NCI-H2227 treated with DMSO at 0.1 percent for 48 hours (cell line): ENCODE results near the gene SIX2.
A peak's percentile ranks its signal among the peaks of the same experiment; 100 is the strongest.
"Not testable (repeated sequence)": the region's sequence is repeated elsewhere in the genome, so short reads cannot be mapped to it uniquely, and the experiment has no call there.

ENCODE experiments used
- DNase-seq: peaks from one replicate; lab custom pipeline; 2025; lab: John Stamatoyannopoulos, UW

SIX2 gene

DNA sequence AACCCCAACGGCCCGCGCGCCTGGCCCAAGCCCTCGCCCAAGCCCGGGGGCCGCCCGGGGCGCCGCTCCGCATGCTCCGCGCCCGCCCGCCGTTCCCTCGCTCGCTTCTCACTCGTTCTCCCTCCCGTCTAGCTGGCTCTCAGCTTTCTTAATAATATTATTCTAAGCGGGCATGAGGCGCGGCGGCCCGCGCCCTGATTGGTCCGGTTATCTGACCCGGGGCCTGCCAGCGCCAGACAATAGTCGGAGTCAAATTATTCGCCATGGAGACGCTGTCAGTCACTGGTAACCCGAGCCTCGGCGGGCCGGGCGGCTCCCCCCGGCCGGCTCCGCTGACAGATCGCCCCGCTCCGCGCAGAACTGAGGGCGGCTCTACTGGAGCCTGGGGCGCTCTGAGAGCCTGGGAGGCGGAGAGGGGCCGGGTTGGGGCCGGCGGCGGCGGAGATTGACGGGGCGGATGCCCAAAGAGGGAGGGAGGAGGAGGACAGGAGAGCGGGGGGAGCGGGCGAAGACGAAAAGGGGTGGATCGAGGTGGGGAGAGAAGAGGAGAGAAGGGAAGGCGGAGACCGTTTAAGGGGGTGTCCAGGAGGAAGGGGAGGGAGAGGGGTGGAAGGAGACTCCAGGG, at the start of gene SIX2:
Gene SIX2 (minus strand): TSS at position 150 of the 625 bp plus-strand sequence. CDS start 342 bp downstream, outside the sequence.
- DNase-seq, result peak; percentile 97

DNA sequence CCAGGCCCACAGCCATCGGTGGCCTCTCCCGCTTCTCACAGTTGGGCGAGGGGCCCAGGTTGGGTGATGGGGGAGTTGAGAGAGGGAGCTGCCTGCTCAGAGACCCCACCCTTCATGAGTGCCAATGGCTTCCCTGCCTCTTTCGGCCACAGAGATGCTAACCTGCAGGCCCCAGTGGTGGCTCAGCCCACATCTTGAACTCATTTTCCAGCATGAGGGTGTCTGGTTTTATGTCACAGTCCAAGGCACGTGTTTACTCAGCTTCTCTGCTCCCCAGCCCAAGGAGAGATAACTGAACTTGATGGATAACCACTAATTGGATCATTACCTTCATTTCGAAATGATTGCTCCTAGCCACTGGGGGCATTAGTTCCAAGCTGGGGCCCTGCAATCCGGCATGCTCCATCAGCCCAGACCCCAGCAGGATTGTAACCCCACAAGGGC, 45.9 kb upstream of the SIX2 start:
- no peak for DNase-seq

DNA sequence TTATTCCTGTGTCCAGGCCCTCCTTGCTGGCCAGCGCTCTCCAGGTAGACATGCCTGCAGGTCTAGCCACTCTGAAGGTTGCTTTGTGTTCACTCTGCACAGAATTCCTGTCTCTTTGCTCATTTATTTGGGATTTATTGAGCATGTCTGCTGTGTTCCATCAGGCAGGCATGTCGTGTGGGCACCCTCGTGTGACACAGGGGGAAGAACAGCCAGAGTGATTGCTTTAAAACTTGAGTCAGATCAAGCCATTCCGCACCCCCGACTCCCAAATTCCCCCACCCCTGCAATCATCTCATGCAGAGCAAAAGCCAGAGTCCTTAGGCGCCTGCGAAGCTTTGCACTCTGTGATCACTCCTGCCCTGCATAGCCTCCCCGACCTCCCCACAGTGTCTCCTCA, 44.7 kb upstream of the SIX2 start:
- no peak for DNase-seq

DNA sequence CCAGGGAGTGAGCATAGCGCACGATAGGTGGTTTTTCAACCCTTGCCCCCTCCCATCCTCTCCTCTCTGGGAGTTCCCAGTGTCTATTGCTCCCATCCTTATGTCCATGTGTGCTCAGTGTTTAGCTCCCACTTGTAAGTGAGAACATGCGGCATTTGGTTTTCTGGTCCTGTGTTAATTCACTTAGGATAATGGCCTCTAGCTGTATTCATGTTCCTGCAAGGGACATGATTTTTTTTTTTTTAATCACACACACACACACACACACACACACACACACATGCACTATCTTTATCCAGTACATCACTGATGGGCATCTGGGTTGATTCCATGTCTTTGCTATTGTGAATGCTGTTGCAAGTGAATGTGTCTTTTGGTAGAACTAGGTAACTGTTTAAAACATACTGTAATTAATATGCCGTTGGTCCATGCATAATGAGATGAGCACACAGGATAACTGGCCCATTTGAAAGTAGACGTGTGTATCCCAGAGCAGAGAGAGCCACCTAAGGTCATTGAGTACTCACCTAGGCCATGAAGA, 43.2 kb upstream of the SIX2 start:
- DNase-seq, result no peak

DNA sequence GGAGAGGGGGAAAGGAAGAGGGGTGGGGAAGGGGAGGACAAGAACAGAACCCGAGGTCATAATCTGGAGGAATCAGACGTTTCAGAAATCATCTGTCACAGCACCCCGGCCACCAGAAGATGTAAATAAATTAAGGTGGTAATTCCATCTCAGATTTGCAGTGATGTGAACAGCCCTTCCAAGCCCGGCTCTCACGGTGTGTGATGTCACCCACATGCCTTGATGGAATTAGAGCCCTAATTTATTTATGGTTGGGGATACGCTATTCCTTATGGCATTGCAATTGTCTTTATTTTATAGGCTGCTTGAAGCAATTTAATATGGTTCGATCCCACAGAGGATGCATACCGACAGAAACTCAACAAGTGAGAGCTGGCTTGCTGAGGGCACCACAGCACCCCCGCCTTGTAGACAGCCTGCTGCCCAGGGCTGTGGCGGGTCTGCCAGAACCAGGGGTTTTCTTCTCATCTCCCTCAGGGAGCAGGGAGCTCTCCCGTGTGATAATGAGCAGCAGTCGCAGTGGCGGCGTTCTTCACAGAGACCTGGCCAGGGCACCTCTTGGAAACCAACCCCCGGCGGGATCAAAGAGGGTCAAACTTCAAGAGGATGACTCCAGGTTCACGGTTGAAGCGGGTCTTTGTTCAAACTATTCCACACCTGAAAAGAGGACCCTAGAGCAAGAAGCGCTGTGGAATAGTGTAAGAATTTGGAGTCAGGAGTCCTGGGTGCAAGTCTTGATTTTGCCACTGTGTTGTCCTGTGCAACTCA, 40.5 kb upstream of the SIX2 start:
- DNase-seq, result no peak

DNA sequence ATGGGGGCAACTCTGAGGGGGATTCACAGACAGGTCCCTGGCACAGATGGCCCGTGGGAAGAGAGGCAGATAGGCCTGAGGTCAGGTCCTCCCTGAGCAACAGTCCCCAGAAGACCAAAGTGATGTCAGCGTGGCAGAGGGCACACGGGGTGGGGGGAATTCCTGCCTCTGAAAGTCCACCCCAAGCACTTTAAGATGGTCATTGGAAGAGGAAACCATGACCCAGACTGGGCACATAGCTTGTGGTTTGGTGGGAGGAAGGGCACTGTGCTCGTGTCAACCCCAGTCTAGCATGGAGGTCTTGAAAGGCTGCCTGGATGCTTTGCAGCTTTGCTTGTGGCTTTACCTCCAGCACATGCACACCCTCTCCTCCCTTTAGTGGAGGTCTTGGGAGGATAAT, 38.0 kb upstream of the SIX2 start:
- DNase-seq, result no peak

DNA sequence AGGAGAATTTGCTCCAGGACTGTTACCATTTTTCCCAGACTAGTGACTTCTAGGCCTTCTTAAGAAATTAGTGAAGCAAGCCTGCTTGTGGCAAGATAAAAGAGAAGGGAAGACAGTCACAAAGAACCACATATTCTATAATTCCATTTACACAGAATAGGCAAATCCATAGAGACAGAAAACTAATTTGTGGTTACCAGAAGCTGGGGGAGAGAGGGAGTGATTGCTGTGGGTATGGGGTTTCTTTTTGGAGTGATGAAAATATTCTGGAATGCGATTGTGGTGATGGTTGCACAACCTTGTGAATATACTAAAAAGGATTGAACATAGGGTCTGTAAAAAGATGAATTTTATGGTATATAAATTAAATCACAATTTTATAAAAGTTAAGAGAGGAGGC, 37.5 kb upstream of the SIX2 start:
- DNase-seq, result no peak

DNA sequence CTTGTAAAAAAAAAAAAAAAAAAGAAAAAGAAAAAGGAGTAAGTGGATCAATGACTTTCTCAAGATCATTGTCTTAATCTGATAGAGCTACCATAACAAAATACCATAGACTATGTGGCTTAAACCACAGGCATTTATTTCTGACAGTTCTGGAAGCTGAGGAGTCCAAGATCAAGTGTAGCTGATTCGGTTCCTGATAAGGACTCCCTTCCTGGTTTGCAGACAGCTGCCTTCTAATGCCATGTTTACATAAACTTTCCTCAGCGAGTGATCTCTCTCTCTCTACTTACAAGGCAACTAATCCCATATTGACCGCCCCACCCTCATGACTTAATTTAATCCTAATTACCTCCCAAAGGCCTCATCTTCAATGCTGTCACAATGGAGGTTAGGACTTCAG, 36.5 kb upstream of the SIX2 start:
- no peak for DNase-seq

DNA sequence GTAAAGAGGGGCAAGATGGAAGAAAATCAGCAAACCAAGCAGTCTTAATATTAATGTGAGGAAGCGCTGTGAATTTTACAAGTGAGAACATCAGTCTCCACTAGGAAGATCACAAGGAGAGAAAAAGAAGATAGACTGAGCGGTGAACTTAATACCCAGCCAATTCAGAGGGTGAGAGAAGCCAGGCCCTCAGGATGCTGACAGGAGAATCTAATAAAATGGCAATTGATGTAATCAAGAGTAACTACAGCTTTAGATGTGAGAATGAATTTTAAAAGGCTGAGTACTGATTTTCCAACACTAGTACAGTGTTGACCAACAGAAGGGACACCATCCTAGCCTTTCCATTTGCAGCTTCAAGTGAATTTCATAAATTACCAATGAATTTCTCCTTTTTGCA, 35.7 kb upstream of the SIX2 start:
- DNase-seq, result no peak

DNA sequence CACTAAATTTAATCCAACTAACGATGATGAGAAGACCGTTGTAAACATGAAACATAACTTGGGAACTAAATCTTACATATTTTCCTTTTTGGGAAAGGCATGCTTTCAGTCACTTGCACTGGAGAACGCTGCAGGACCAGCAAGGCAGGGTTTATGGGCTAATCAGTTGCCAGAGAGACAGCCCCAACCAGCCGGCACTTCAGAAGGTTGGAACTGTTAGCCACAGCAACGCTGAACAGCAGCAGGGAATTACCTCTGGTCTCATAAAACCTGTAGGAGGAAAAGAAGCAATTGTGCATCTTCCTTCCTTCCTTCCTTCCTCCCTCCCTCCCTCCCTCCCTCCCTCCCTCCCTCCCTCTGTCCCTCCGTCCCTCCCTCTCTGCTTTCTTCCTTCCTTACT, 33.9 kb upstream of the SIX2 start:
- DNase-seq, result peak; percentile 0

DNA sequence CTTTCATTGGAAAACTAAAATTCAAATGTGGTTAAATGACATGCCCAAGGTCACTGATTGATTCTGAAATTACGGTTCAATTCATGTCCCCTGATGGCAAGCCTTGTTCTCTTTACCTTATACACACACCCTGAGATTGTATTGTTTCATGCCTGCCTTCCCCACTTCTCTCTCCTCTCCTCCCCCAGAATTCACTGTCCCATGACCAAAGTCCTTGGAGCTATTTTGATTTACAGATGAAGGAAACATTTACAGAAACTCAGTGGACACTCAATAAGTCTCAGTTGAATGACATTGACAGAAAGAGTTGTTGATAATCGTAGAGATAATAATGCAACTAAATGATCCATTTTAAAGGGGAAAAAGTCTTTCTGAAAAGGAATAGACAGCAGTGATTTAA, 33.1 kb upstream of the SIX2 start:
- no peak for DNase-seq

DNA sequence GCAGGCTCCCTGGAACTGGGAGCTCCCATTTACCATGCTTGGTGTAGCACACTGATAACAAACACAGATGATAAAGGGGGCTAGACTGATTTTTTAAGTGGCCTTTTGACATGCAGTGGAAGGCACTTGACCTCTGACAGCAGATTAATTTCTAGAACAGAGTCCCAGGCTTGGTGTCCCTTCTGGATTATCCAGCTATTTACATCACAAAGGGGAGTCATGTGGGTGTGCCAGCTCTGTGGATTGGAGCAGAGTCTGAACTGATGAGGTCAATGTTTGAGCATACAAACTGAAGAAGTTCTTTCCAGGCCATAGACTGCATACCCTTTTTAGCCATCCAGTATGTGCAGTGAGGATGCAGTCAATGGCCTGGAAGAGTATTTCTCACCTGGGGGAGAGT, 31.5 kb upstream of the SIX2 start:
- DNase-seq, result no peak

DNA sequence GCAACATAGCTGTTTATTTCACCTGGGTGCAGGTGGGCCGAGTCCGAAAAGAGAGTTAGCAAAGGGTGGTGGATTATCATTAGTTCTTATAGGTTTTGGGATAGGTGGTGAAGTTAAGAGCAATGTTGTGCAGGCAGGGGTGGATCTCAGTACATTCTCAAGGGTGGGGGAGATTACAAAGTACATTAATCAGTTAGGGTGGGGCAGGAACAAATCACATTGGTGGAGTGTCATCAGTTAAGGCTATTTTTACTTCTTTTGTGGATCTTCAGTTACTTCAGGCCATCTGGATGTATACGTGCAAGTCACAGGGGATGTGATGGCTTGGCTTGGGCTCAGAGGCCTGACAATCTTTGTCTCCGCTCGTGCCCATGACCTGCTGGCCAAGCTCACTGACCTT, 30.6 kb upstream of the SIX2 start:
- not testable (repeated sequence) for DNase-seq

DNA sequence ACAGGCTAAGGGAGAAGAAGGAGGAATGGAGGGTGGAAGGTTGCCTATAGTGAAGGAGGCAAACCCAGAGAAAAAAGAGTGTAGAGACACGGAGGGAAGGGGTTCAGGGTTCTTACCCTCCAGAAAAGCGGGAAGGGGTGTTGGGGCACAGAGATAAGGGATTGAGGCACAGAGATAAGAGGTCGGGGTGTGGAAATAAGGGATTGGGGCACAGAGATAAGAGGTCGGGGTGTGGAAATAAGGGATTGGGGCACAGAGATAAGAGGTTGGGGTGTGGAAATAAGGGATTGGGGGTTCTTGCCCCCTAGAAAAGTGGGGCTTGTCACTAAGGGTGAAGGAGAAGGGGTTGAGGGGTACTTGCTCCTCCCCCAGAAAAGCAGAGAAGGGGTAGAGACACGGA, 29.6 kb upstream of the SIX2 start:
- not testable (repeated sequence) for DNase-seq

DNA sequence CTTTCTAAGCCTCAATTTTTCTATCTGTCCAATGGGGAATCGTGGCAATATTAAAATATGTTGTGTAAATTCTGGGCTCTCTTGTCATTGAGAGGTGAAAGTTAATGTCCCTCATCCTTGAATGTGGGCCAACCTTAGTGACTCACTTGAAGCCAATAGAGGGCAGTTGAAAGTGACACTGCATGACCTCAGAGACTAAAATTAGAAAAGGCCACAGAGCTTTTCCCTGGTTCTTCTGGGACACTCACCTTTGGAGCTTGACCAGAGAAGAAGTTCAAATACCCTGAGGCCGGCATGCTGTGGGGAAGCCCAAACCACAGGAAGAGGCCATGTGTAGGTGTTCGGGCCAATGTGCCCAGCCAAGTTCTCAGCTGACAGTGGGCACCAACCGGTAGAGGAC, 24.1 kb upstream of the SIX2 start:
- no peak for DNase-seq

DNA sequence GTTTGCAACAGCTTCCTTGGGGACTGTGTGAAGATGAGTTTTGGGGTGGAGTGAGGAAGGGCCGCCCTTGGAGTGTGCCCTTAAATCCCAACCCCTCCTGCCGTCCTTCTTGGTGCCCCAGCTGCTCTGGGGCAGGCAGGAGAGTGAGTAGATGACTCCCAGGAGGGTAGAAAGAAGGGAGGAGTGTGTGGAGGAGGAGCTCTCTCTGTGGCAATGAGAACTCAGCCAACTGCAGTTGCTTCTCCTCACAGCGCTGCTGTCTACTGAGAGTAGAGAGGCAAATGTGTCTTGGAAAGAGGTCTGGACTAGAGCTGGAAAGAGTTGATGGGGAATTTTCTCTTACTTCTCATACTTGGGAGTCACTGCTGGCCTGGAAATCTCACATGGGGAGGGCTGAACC, 21.8 kb upstream of the SIX2 start:
- no peak for DNase-seq

DNA sequence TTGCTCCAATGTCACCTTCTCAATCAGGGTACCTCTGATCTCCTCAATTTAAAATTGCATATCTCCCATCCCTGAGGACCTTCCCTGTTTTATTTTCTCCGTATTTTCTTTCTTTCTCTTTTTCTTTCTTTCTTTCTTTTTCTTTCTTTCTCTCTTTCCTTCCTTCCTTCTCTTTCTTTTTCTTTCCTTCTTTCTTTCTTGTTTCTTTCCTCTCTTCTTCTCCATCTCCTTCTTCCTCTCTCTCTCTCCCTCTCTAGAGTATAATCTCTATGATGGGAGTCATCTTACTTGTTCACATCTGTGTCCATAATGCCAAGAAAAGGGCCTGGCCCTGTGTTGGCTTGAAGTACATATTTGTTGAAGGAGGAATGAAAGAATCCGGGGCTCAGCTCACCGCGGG, 21.3 kb upstream of the SIX2 start:
- no peak for DNase-seq

DNA sequence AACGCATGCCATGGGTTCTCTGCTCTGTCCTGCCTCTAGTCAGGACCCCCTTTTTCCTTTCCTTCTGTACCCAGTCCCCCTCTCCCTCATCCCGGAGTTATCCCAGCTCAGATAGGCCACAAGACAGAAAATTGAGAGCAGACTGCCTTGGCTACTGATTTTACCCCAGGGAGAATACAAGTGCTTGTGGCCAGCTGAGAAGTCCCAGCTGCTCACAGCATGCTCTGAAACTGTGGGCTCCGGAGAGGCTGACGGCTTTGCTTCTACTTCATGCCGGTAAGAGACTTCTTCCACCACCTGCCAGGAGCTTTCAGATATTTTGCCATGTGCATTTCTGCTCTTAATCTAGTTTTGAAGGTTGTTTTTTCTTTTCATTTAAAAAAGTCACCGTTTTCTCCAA, 20.0 kb upstream of the SIX2 start:
- DNase-seq, result no peak

DNA sequence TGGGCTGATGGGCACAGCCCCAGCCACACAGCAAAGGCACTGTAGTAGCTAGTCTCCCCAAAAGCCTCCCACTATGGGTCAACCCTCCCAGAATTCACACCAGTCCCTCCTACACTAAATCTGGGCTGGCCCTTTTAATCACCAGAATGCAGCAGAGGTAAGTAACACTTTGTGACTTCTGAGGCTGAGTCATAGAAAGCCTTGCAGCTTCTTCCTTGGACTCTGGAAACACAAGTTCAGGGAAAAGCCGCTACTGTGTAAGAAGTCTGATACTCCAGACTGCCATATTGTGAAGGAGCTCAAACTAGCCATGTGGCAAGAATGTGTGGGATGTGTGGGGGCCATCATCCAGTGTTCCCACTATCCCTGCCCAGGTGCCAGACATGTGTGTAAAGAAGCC, 19.0 kb upstream of the SIX2 start:
- DNase-seq, result no peak

DNA sequence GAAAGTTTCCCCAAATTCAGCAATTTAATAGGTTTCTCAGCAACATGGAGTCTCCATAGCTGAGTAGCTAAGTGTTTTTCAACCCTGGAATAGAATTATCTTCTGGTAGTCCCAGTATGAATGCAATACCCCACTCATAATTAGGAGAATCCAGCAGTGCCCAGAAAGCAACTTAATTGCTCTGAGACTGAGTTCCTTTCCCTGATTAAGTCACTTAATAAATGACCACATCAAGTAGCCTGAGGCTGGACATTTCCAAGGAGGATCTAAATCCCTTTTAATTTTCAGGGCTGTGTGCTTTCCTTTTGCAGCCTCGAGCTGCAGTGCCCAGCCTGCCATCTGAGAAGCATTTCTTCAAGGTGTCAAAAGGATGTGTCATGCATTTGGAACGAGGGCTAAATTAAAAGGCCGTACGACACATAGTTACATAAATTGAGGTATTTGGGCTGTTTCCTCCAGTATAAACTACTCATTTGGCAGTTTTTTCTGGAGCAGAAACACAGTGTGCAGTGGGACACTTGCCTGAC, 17.7 kb upstream of the SIX2 start:
- no peak for DNase-seq

DNA sequence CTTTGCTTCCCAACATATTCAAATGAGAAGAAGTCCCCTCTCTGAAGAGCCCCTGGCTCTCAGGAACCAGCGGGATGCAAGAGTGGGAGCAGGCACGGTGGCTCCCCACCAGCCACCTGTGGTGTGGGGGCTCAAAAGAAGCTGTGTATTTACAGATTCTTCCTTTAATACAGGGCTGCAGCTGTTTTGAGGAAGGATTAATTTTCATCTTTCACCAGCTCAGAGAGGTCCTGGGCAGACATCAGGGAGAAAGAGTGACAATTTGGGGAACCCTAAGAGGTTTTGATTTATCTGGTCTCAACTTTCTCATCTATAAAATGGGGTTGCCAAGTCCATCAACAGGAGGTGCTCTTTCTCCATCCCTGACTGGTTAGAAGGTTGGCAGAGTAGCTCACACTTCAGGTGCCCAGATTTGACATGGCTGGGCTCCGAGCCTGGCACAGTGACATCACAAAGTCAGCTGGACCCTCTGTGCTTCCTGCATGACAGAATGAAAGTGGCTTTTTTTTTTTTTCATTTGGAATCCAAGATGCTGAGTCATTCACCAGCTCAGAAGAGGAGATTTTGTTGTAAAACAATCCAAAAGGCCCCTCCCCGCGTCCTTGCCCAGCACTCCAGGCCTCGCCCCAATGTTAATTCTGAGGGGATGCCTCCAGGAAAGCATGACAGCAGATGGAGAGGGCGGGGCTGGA, 15.5 kb upstream of the SIX2 start:
- no peak for DNase-seq

DNA sequence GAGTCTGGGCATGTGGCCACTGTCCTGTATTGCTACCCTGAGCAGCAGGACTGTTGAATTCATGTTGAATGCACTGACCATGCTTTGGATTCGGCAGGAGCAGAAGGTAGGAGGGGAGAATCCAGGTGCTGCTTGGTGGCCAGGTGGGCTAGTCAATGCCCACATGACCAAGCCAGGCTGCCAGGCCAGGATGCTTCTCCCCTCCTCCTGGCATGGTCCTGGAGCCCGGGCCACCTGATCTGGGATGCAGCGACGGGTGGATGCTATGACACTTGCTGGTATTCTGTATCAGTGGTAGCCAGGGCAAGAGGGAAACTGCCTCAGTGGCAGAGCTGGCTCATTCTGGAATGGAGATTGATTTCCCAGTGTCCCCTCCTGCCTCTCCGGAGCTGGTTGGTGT, 14.8 kb upstream of the SIX2 start:
- DNase-seq, result no peak

DNA sequence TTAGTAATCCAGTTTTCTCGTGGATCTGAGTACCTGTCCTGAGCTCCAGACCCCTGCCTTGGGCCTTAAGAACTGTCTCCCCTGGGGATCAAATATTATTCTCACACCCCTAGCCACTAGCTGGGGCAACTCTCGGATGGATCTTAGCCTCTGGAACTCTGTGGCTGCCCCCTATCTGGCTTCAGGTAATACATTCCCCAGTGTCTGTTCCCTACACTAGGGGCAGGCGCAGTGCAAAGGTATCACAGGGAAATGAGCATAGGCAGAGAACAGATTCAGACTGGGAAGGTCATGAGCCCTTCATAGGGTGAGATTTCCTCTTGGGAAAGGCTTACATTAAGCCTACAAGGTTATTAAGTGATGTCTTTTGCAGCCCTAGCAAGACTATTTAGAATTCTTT, 11.2 kb upstream of the SIX2 start:
- no peak for DNase-seq
